ENCODE results near the gene PRKN. TPM values are rescaled to one million over a fixed set of nuclear protein-coding genes. Genes with fewer than 3 reads are reported as not detected.
"Not testable (repeated sequence)": the region's sequence is repeated elsewhere in the genome, so short reads cannot be mapped to it uniquely, and the experiment has no call there.

Gene PRKN
- total RNA-seq, 2 donors from 2014 or later = 10.7 to 21.2 TPM

GRCh38 chr6:162532283-162533008 is 195.1 kb downstream of the PRKN start:
- Histone ChIP-seq H3K4me1 (replicated peaks) (no peaks in the 10 kb centered on the region), H3K36me3 (no peaks in the 10 kb centered on the region), H3K4me3 (no peak overlapping the region), H3K9me3 (no peaks in the 10 kb centered on the region), H3K27ac (no peak overlapping the region), H3K27me3 (replicated peaks; ENCODE audit: insufficient read depth) (no peaks in the 10 kb centered on the region)
- WGBS = 49% methylated on average over 9 of the region's 9 CpGs
- TF ChIP-seq CTCF (IDR thresholded peaks at IDR 0.05) = no peak
- TF ChIP-seq POLR2AphosphoS5 (IDR thresholded peaks at IDR 0.05) = no peak
- no peak for TF ChIP-seq POLR2A (IDR thresholded peaks at IDR 0.05)
- intact Hi-C loops (cut with DNase I) = no loop called here
- no peak for DNase-seq (ENCODE audit: low spot score)

- DNase-seq (ENCODE audit: low spot score); H3K36me3 ChIP-seq: not testable (repeated sequence)
These were observed 196.2 kb downstream of the PRKN start for GRCh38 chr6:162531391-162531790.

GRCh38 chr6:162528538-162528937 is 199.0 kb downstream of the PRKN start:
- 72% methylated on average over 6 of the region's 6 CpGs for WGBS
- H3K9me3 ChIP-seq = no peaks in the 10 kb centered on the region
- H3K4me1 ChIP-seq (replicated peaks) = no peaks in the 10 kb centered on the region
- TF ChIP-seq POLR2A (IDR thresholded peaks at IDR 0.05) = no peak
- TF ChIP-seq CTCF (IDR thresholded peaks at IDR 0.05) = no peak
- TF ChIP-seq POLR2AphosphoS5 (IDR thresholded peaks at IDR 0.05) = no peak
- H3K27ac ChIP-seq = no peak overlapping the region
- no peaks in the 10 kb centered on the region for H3K36me3 ChIP-seq
- H3K4me3 ChIP-seq = no peak overlapping the region
- no peaks in the 10 kb centered on the region for H3K27me3 ChIP-seq (replicated peaks; ENCODE audit: insufficient read depth)
- no peak for DNase-seq (ENCODE audit: low spot score)
- intact Hi-C loops (cut with DNase I) = no loop called here

More at GRCh38 chr6:162531391-162531790, 196.2 kb downstream of the PRKN start:
- H3K4me1 ChIP-seq (replicated peaks); intact Hi-C loops (cut with DNase I); H3K27ac ChIP-seq; H3K9me3 ChIP-seq; H3K27me3 ChIP-seq (replicated peaks; ENCODE audit: insufficient read depth); H3K4me3 ChIP-seq: not testable (repeated sequence)
- WGBS = 78% methylated on average over 4 of the region's 4 CpGs

- H3K27me3 ChIP-seq (replicated peaks; ENCODE audit: insufficient read depth) = no peaks in the 10 kb centered on the region
- no peaks in the 10 kb centered on the region for H3K9me3 ChIP-seq
- no peaks in the 10 kb centered on the region for H3K4me1 ChIP-seq (replicated peaks)
- DNase-seq (ENCODE audit: low spot score) = no peak
- intact Hi-C loops (cut with DNase I) = no loop called here
- TF ChIP-seq CTCF (IDR thresholded peaks at IDR 0.05) (no peak), POLR2AphosphoS5 (IDR thresholded peaks at IDR 0.05) (no peak), POLR2A (IDR thresholded peaks at IDR 0.05) (no peak)
- WGBS = 80% methylated on average over 7 of the region's 7 CpGs
- no peak overlapping the region for H3K4me3 ChIP-seq
- no peak overlapping the region for H3K27ac ChIP-seq
- H3K36me3 ChIP-seq = no peaks in the 10 kb centered on the region
These were observed 200.6 kb downstream of the PRKN start for GRCh38 chr6:162526960-162527359.

- intact Hi-C loops (cut with DNase I) = no loop called here
- no peaks in the 10 kb centered on the region for H3K9me3 ChIP-seq
- no peaks in the 10 kb centered on the region for H3K27me3 ChIP-seq (replicated peaks; ENCODE audit: insufficient read depth)
- H3K27ac ChIP-seq = no peak overlapping the region
- H3K4me3 ChIP-seq = no peak overlapping the region
- WGBS = 91% methylated on average over 6 of the region's 6 CpGs
- no peaks in the 10 kb centered on the region for H3K36me3 ChIP-seq
- H3K4me1 ChIP-seq (replicated peaks) = no peaks in the 10 kb centered on the region
- no peak for TF ChIP-seq POLR2AphosphoS5 (IDR thresholded peaks at IDR 0.05)
- TF ChIP-seq CTCF (IDR thresholded peaks at IDR 0.05) = no peak
- no peak for TF ChIP-seq POLR2A (IDR thresholded peaks at IDR 0.05)
- DNase-seq (ENCODE audit: low spot score) = no peak
These were observed 202.4 kb downstream of the PRKN start for GRCh38 chr6:162525181-162525580.
